SU-DHL-6 (cell line): Measurements from ENCODE around the gene TPMT.

Experiments used
- EZH2phosphoT487 ChIP-seq: fragments of 200-600 bp; sonication (generic), shearing (Covaris generic); conservative IDR thresholded peaks from 2 replicates; pipeline ENCODE4 v1.6.1; 2018; ENCODE audit warnings: mild to moderate bottlenecking, antibody characterized with exemption, low read length, moderate library complexity, mixed read lengths
- TF ChIP-seq, protein P1 (sequence below): fragments of 200-600 bp; sonication (generic); IDR thresholded peaks from one replicate; pipeline ENCODE4 v1.5.1; 2017; ENCODE audit warnings: antibody characterized with exemption, mild to moderate bottlenecking, low read length, moderate library complexity; ENCODE audit not compliant: insufficient read depth, poor library complexity, severe bottlenecking

DNA sequence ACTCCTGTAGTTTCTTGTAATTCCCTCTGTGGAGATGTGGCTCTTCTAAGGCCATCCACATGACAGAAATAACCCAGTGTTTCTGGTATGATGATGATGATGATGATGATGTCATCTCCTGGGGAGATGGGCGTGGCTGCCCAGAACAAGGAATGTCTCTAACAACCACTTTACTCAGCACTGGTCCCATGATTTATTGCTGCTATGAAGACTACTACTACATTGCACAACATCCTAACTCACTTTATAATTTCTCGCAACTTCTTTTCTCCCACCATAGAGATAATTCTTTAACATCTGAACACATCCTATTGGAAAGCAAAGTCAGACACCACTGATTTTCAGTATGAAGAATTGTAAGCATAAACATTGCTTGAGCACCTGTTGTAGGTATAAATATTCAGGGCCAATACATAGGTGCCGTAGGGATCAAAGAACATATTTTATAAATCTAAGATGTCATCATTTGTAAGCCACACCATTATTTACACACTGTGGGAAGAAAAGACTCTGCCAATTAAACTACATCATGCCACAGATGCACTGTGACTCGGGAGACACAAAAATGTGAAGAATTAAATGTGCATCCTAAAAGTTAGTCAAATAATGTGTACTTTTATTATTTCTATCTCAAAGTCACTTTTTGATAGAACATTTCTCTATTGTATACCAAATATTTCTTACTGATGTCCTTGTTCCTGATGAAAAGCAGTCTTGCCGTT is 6.4 kb downstream of the TPMT start:
- TF ChIP-seq EZH2phosphoT487: no peak
- TF ChIP-seq, protein P1, sequence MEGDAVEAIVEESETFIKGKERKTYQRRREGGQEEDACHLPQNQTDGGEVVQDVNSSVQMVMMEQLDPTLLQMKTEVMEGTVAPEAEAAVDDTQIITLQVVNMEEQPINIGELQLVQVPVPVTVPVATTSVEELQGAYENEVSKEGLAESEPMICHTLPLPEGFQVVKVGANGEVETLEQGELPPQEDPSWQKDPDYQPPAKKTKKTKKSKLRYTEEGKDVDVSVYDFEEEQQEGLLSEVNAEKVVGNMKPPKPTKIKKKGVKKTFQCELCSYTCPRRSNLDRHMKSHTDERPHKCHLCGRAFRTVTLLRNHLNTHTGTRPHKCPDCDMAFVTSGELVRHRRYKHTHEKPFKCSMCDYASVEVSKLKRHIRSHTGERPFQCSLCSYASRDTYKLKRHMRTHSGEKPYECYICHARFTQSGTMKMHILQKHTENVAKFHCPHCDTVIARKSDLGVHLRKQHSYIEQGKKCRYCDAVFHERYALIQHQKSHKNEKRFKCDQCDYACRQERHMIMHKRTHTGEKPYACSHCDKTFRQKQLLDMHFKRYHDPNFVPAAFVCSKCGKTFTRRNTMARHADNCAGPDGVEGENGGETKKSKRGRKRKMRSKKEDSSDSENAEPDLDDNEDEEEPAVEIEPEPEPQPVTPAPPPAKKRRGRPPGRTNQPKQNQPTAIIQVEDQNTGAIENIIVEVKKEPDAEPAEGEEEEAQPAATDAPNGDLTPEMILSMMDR: no peak
